GM12878 (cell line): ENCODE results near the gene CAT. TPM values are rescaled to one million over a fixed set of nuclear protein-coding genes. Genes with fewer than 3 reads are reported as not detected.

Source experiments
- ATAC-seq: fragments of 200-7000 bp; cut with Tn5 transposase; 3 replicates; pipeline ENCODE4 v1.9.1; 2020; ENCODE audit warnings: mild to moderate bottlenecking, moderate library complexity
- BruUV-seq: library from RNA; stranded (reverse); fragments of 400-500 nt; replicated peaks from 2 replicates; lab custom pipeline; 2021; lab: Mats Ljungman, UMichigan
- CTCF ChIA-PET: fragments of 300-600 bp; sonication (Branson Sonifier 250); formaldehyde crosslinking; extraction: SDS; loops from one replicate; lab custom pipeline; 2021; ENCODE audit warnings: inconsistent platforms; lab: Yijun Ruan, JAX
- POLR2A ChIA-PET: fragments of 350-600 bp; formaldehyde crosslinking; extraction: SDS; loops from one replicate; lab custom pipeline; 2021; ENCODE audit warnings: inconsistent platforms; lab: Charles Lee
- RAD21 ChIA-PET: fragments of 300-600 bp; sonication (Branson Sonifier 250); formaldehyde crosslinking; loops from one replicate; lab custom pipeline; 2023; ENCODE audit warnings: antibody characterized with exemption; ENCODE audit not compliant: unreplicated experiment; lab: Charles Lee
- SMC1A ChIA-PET: fragments of 300-600 bp; sonication (Branson Sonifier 250); formaldehyde crosslinking; loops from one replicate; lab custom pipeline; 2023; ENCODE audit not compliant: unreplicated experiment, uncharacterized antibody; lab: Charles Lee
- DNase-seq: peaks from one replicate; pipeline ENCODE4 v3.0.0-alpha.2; 2011; ENCODE audit warnings: low read depth, low spot score
- FAIRE-seq: peaks from 3 replicates; lab custom pipeline; 2011; peaks lifted over from hg19 to GRCh38; lab: Jason Lieb, UNC
- H2AFZ ChIP-seq: 2 replicates; pipeline ENCODE4 v1.6.0; 2011; ENCODE audit warnings: low read depth, low read length, control low read depth; ENCODE audit not compliant: control insufficient read depth
- H3K27ac ChIP-seq: 2 replicates; pipeline ENCODE4 v1.5.1; 2011; ENCODE audit warnings: control low read depth; ENCODE audit not compliant: control insufficient read depth, insufficient read depth
- H3K27me3 ChIP-seq, 2 experiments: replicated peaks in 1 of 2; 2 replicates each; pipeline versions ENCODE4 v1.6.0 to v1.6.1; 2011; ENCODE audit warnings: low read length in 1 of 2; ENCODE audit not compliant: control insufficient read depth in 2 of 2, insufficient read depth in 2 of 2
- H3K36me3 ChIP-seq, 2 experiments: 2 replicates each; pipeline ENCODE4 v1.5.1; 2011; ENCODE audit warnings: low read length in 1 of 2; ENCODE audit not compliant: control insufficient read depth in 2 of 2, insufficient read depth in 2 of 2
- H3K4me1 ChIP-seq: 2 replicates; pipeline ENCODE4 v1.6.1; 2011; ENCODE audit warnings: mild to moderate bottlenecking, low read length, moderate library complexity, mixed read lengths; ENCODE audit not compliant: control insufficient read depth, insufficient read depth
- H3K4me2 ChIP-seq: 2 replicates; pipeline ENCODE4 v1.6.0; 2011; ENCODE audit warnings: control low read depth; ENCODE audit not compliant: control insufficient read depth, insufficient read depth
- H3K4me3 ChIP-seq: fragments of 200-600 bp; sonication (generic); 2 replicates; pipeline ENCODE4 v1.5.1; 2016
- H3K79me2 ChIP-seq: 2 replicates; pipeline ENCODE4 v1.6.0; 2011; ENCODE audit warnings: low read length; ENCODE audit not compliant: control insufficient read depth, insufficient read depth
- H3K9ac ChIP-seq: 2 replicates; pipeline ENCODE4 v1.8.0; 2011; ENCODE audit warnings: low read length, control low read depth, mixed read lengths; ENCODE audit not compliant: control insufficient read depth, insufficient read depth
- H3K9me3 ChIP-seq: replicated peaks from 3 replicates; pipeline ENCODE4 v1.5.1; 2011; ENCODE audit warnings: mild to moderate bottlenecking, low read length; ENCODE audit not compliant: control insufficient read depth, insufficient read depth
- H4K20me1 ChIP-seq: 2 replicates; pipeline ENCODE4 v1.6.0; 2011; ENCODE audit not compliant: control insufficient read depth, insufficient read depth
- BHLHE40 ChIP-seq, 2 experiments: fragments of 450-650 bp in 1 of 2; IDR thresholded peaks; 2 replicates each; pipeline ENCODE4 v1.6.1; 2011 to 2017; ENCODE audit warnings: low read depth in 2 of 2, borderline replicate concordance in 1 of 2, improper control_type of control experiment in 1 of 2, low read length in 1 of 2, mild to moderate bottlenecking in 1 of 2
- CBX3 ChIP-seq: fragments of 200-600 bp; sonication (generic); IDR thresholded peaks from 2 replicates; pipeline ENCODE4 v1.6.1; 2016; ENCODE audit warnings: low read depth, borderline replicate concordance
- CHD1 ChIP-seq: IDR thresholded peaks from 2 replicates; pipeline ENCODE4 v1.6.1; 2012; ENCODE audit warnings: low read depth, low read length, improper control_type of control experiment
- FOXK2 ChIP-seq: fragments of 450-650 bp; IDR thresholded peaks from 2 replicates; pipeline ENCODE4 v1.6.1; 2017; ENCODE audit warnings: mild to moderate bottlenecking, moderate library complexity
- GATAD2B ChIP-seq: fragments of 450-650 bp; conservative IDR thresholded peaks from 2 replicates; pipeline ENCODE4 v1.6.1; 2017; ENCODE audit warnings: low read depth, mild to moderate bottlenecking, moderate library complexity
- HCFC1 ChIP-seq: fragments of 150-350 bp; IDR thresholded peaks from 2 replicates; pipeline ENCODE4 v1.6.1; 2014; ENCODE audit warnings: low read length
- HDAC6 ChIP-seq: fragments of 200-600 bp; sonication (generic); IDR thresholded peaks from one replicate; pipeline ENCODE4 v1.8.0; 2017; ENCODE audit warnings: antibody characterized with exemption; ENCODE audit not compliant: unreplicated experiment
- KAT2A ChIP-seq: conservative IDR thresholded peaks from 2 replicates; pipeline ENCODE4 v1.6.1; 2011; ENCODE audit warnings: low read depth, low read length; ENCODE audit not compliant: control insufficient read depth
- MEF2B ChIP-seq: fragments of 450-650 bp; IDR thresholded peaks from 2 replicates; pipeline ENCODE4 v1.6.1; 2018; ENCODE audit warnings: mild to moderate bottlenecking, moderate library complexity; ENCODE audit not compliant: partially characterized antibody, poor library complexity, severe bottlenecking
- MTA2 ChIP-seq: fragments of 450-650 bp; IDR thresholded peaks from 2 replicates; pipeline ENCODE4 v1.6.1; 2016; ENCODE audit warnings: low read depth, mild to moderate bottlenecking, moderate library complexity
- MYC ChIP-seq: IDR thresholded peaks from 2 replicates; pipeline ENCODE4 v1.6.1; 2011; ENCODE audit warnings: mild to moderate bottlenecking, low read length, moderate library complexity, inconsistent platforms; ENCODE audit not compliant: insufficient read depth, insufficient replicate concordance, insufficient read length, severe bottlenecking
- RAD51 ChIP-seq: fragments of 450-650 bp; IDR thresholded peaks from 2 replicates; pipeline ENCODE4 v1.6.1; 2016; ENCODE audit warnings: moderate library complexity, mild to moderate bottlenecking, inconsistent platforms
- RB1 ChIP-seq: fragments of 450-650 bp; formaldehyde crosslinking; IDR thresholded peaks from 2 replicates; pipeline ENCODE4 v1.6.1; 2017; ENCODE audit warnings: mild to moderate bottlenecking, borderline replicate concordance
- STAT1 ChIP-seq: fragments of 450-650 bp; conservative IDR thresholded peaks from 2 replicates; pipeline ENCODE4 v1.6.1; 2014; ENCODE audit warnings: antibody characterized with exemption, mild to moderate bottlenecking
- ZNF622 ChIP-seq: fragments of 450-650 bp; IDR thresholded peaks from 2 replicates; pipeline ENCODE4 v1.6.1; 2017; ENCODE audit warnings: mild to moderate bottlenecking, inconsistent platforms
- WGBS: methylation state at CpG from one replicate; pipeline ENCODE4 v1.1.6; 2016; ENCODE audit warnings: low lambda C conversion rate; ENCODE audit not compliant: insufficient replicate concordance, insufficient coverage; ENCODE audit errors: missing lambda C conversion rate; 5-methylcytosine and 5-hydroxymethylcytosine counted together
- in situ Hi-C: fragments of 300-500 bp; cut with MboI; formaldehyde crosslinking; loops from 9 replicates; pipeline ENCODE4 v1.14.3; 2018; ENCODE audit warnings: mixed read lengths
- intact Hi-C: fragments of 100-400 bp; cut with micrococcal nuclease; formaldehyde crosslinking; loops from one replicate; pipeline ENCODE4 v1.14.2; 2022; ENCODE audit not compliant: unreplicated experiment
- polyA plus RNA-seq, 11 experiments: library from polyadenylated mRNA; depleted of rRNA in 4 of 11; unstranded in 6 of 11; stranded (reverse) in 5 of 11; fragments of >200 nt; fragmentation: Nextera tagmentation in 4 of 11; fragmentation: Illumina TruSeq in 1 of 11; extraction: Ambion mirVana in 4 of 11; extraction: Trizol in 1 of 11; gene quantifications; 1 replicate in 1 of 11; 2 replicates in 10 of 11; pipeline versions ENCODE4 v1.2.1 to v1.2.3, GENCODE V29; 2011 to 2016; ENCODE audit warnings: inconsistent platforms in 2 of 11, missing spikeins in 2 of 11, low read depth in 1 of 11
- total RNA-seq, 4 experiments: library from RNA; depleted of rRNA in 3 of 4; stranded (reverse); fragments of >200 nt in 3 of 4; fragmentation: Illumina TruSeq in 1 of 4; extraction: Trizol in 1 of 4; gene quantifications; 2 replicates each; pipeline versions ENCODE4 v1.2.1 to v1.2.3, GENCODE V29; 2013 to 2021
- TF ChIP-seq, protein P1 (sequence below): fragments of 450-650 bp; formaldehyde crosslinking; IDR thresholded peaks from 2 replicates; pipeline ENCODE4 v1.4.0; 2022; ENCODE audit warnings: mild to moderate bottlenecking, moderate library complexity
- TF ChIP-seq, protein P2 (sequence below): IDR thresholded peaks from 2 replicates; pipeline ENCODE4 v1.6.1; 2012; ENCODE audit warnings: mild to moderate bottlenecking, low read depth, low read length

The CAT gene
- total and polyA plus RNA-seq, 10 of the 15 experiments (the other 5 are each of a cell fraction or from before 2014, with no cell fraction given) = 22.4 to 71.3 (median 33.6) TPM

DNA sequence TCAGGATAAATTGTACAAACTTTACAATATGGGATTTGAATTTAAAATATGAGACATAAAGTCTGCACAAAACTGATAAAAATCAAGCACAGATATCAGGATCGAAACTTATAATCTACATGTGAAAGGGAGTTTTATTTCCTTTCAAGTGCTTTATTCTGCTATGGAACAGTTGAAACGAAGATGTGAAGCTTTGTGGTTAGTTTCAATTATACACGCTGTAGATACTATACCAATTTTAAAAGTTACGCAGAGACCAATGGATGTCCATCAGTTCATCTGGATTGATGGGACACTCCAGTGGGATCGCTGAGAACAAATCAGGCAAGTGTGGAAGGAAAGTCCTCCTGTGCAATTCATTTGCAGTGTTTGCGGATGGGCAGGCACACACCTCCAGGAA, 34.5 kb upstream of the CAT start:
- Histone ChIP-seq H3K9ac (no peak overlapping the region), H3K36me3 (no peaks in the 10 kb centered on the region), H3K27ac (no peak overlapping the region), H3K27me3 (no peaks in the 10 kb centered on the region), H3K79me2 (no peaks in the 10 kb centered on the region), H3K9me3 (no peaks in the 10 kb centered on the region; the same call in 2 of the 3 replicates)
- FAIRE-seq (no peak), DNase-seq (no peak)
- no TSS peak for BruUV-seq
- ChIA-PET SMC1A (interaction anchor here (0.6 to 1.5 kb wide), 3 partner anchors 11 to 232 kb away, joined by 3 to 4 read pairs (median 3); no protein-coding TSS in a partner anchor), RAD21 (no interaction called here), CTCF (interaction anchor here (0.6 kb wide), 1 partner anchor 229 kb away, joined by 3 read pairs; no protein-coding TSS in a partner anchor)
- TF ChIP-seq CBX3 (no peak), MYC (no peak), FOXK2 (no peak), STAT1 (no peak), RAD51 (no peak), RB1 (no peak), MTA2 (no peak), CHD1 (no peak), ZNF622 (no peak), GATAD2B (no peak), BHLHE40 (IDR thresholded peaks at IDR 0.05; ENCODE audit: borderline replicate concordance in 1 of 2, low read depth in 2 of 2, low read length in 1 of 2) (no peak), MEF2B (no peak), KAT2A (no peak), HCFC1 (no peak), HDAC6 (no peak)
- TF ChIP-seq, protein P1, sequence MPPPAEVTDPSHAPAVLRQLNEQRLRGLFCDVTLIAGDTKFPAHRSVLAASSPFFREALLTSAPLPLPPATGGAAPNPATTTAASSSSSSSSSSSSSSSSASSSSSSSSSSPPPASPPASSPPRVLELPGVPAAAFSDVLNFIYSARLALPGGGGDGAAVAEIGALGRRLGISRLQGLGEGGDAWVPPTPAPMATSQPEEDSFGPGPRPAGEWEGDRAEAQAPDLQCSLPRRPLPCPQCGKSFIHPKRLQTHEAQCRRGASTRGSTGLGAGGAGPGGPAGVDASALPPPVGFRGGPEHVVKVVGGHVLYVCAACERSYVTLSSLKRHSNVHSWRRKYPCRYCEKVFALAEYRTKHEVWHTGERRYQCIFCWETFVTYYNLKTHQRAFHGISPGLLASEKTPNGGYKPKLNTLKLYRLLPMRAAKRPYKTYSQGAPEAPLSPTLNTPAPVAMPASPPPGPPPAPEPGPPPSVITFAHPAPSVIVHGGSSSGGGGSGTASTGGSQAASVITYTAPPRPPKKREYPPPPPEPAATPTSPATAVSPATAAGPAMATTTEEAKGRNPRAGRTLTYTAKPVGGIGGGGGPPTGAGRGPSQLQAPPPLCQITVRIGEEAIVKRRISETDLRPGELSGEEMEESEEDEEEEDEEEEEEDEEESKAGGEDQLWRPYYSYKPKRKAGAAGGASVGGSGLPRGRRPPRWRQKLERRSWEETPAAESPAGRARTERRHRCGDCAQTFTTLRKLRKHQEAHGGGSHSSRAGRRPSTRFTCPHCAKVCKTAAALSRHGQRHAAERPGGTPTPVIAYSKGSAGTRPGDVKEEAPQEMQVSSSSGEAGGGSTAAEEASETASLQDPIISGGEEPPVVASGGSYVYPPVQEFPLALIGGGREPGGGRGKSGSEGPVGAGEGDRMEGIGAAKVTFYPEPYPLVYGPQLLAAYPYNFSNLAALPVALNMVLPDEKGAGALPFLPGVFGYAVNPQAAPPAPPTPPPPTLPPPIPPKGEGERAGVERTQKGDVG (CRISPR knock-in tag) = no peak
- TF ChIP-seq, protein P2, sequence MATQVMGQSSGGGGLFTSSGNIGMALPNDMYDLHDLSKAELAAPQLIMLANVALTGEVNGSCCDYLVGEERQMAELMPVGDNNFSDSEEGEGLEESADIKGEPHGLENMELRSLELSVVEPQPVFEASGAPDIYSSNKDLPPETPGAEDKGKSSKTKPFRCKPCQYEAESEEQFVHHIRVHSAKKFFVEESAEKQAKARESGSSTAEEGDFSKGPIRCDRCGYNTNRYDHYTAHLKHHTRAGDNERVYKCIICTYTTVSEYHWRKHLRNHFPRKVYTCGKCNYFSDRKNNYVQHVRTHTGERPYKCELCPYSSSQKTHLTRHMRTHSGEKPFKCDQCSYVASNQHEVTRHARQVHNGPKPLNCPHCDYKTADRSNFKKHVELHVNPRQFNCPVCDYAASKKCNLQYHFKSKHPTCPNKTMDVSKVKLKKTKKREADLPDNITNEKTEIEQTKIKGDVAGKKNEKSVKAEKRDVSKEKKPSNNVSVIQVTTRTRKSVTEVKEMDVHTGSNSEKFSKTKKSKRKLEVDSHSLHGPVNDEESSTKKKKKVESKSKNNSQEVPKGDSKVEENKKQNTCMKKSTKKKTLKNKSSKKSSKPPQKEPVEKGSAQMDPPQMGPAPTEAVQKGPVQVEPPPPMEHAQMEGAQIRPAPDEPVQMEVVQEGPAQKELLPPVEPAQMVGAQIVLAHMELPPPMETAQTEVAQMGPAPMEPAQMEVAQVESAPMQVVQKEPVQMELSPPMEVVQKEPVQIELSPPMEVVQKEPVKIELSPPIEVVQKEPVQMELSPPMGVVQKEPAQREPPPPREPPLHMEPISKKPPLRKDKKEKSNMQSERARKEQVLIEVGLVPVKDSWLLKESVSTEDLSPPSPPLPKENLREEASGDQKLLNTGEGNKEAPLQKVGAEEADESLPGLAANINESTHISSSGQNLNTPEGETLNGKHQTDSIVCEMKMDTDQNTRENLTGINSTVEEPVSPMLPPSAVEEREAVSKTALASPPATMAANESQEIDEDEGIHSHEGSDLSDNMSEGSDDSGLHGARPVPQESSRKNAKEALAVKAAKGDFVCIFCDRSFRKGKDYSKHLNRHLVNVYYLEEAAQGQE = no peak
- TF ChIP-seq, all 136 proteins: peak for 0
- H3K4me2 ChIP-seq = no peak overlapping the region
- ATAC-seq = no peak
- H2AFZ ChIP-seq = no peak overlapping the region
- in situ Hi-C loops (no loop called here), intact Hi-C loops (no loop called here)
- POLR2A ChIA-PET = no interaction called here
- 65% methylated on average over 6 of the region's 6 CpGs for WGBS
- H3K4me1 ChIP-seq = no peaks in the 10 kb centered on the region
- no peak overlapping the region for H3K4me3 ChIP-seq
- H4K20me1 ChIP-seq = no peaks in the 10 kb centered on the region; the same call in 1 of the 2 replicates
